Measurements from ENCODE around the gene DNASE1L2.

Gene DNASE1L2

GRCh38 chr16:2236337-2237101, at the start of gene DNASE1L2:
TSS of gene DNASE1L2 (plus strand) at chr16:2236444. CDS start at chr16:2236817, 373 bp downstream.
- no peak for DNase-seq (ENCODE audit: extremely low read depth in 1 of 2, low read depth in 1 of 2)

GRCh38 chr16:2186505-2186904, 49.7 kb upstream of the DNASE1L2 start:
- no peak for DNase-seq (ENCODE audit: extremely low read depth in 1 of 2, low read depth in 1 of 2)

DNA sequence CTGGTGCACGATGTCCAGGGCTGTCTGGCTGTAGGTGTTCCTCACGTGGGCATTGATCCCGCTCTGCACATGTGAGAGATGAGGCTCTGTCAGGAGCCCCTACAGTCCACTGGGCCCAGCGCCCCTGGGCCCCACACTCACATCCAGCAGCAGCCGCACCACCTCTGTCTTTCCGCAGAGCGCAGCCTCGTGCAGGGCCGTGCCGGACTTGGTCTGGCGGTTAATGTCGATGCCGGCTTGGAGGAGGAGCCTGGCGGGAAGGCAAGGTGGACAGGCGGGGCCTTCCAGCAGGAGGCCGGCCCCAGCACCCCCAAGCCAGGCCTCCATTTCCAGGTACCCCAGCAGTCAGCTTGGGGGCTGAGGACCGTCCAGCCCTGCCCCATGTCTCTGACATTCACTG, 49.0 kb upstream of the DNASE1L2 start:
- no peak for DNase-seq (ENCODE audit: extremely low read depth in 1 of 2, low read depth in 1 of 2)

DNA sequence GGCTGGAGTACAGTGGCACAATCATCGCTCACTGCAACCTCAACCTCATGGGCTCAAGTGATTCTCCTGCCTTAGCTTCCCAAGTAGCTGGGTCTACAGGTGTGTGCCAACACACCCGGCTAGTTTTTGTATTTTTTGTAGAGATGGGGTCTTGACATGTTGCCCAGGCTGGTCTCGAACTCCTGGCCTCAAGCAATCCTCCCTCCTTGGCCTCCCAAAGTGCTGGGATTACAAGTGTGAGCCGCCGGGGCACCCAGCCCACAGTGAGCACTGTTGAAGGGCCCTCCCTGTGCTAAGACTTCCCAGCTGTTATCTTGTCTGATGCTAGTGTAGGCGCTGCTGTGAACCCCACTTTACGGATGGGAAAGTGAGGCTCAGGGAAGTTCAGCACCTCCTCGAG, 47.8 kb upstream of the DNASE1L2 start:
- no peak for DNase-seq (ENCODE audit: extremely low read depth in 1 of 2, low read depth in 1 of 2)

DNA sequence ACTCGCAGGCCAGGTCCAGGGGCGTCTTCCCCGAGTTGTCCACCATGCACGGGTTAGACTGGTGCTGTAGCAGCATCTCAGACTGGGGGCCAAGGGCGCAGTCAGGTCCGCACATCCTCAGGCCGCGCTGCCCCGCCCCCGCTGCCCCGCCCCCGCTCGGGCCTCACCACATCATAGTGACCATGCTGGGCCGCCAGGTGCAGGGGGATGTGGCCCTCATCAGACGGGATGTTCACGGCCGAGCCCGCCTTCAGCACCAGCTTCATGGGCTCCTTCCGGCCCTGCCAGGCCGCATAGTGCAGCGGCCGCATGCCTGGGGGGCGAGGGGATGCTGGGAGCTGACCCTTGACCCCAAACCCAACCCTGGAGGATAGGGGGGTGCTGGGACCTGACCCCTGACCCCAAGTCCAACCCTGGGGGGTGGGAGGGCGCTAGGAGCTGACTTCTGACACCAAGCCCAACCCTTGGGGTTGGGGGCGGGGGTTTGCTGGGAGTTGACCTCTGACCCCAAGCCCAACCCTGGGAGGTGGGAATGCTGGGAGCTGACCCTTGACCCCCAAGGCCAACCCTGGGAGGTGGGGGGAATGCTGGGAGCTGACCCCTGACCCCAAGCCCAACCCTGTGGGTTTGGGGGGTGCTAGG, 46.9 kb upstream of the DNASE1L2 start:
- DNase-seq (ENCODE audit: extremely low read depth in 1 of 2, low read depth in 1 of 2), result no peak

DNA sequence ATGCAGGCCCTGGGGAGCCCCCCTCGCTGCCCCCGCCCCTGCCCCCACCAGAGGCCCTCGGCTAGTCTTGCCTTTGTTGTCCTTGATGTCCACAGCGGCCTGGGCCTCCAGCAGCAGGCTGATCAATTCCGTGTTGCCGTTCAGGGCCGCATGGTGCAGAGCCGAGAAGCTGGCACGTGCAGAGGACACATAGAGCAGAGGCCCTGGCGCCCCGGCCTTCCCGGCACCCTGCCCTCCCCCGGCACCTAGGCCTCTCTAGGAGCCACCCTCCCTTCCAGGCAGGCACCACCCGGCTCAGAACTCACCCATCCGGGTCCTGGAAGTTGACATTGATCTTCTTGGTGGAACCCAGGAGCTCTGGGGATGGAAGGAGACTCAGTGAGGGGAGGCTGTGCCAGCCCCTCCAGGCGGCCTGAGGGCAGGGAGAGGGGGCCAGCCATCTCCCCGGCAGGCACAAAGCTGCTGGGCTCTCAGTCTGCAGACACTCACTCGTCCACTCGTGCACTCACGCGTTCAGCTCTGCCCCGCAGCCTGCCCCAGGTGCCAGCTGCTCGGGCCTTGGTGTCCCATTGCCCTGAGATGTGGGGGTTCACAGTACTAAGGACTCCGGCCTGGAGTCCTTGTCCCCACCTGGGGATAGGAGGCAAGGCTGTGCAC, 46.1 kb upstream of the DNASE1L2 start:
- no peak for DNase-seq (ENCODE audit: extremely low read depth in 1 of 2, low read depth in 1 of 2)

DNA sequence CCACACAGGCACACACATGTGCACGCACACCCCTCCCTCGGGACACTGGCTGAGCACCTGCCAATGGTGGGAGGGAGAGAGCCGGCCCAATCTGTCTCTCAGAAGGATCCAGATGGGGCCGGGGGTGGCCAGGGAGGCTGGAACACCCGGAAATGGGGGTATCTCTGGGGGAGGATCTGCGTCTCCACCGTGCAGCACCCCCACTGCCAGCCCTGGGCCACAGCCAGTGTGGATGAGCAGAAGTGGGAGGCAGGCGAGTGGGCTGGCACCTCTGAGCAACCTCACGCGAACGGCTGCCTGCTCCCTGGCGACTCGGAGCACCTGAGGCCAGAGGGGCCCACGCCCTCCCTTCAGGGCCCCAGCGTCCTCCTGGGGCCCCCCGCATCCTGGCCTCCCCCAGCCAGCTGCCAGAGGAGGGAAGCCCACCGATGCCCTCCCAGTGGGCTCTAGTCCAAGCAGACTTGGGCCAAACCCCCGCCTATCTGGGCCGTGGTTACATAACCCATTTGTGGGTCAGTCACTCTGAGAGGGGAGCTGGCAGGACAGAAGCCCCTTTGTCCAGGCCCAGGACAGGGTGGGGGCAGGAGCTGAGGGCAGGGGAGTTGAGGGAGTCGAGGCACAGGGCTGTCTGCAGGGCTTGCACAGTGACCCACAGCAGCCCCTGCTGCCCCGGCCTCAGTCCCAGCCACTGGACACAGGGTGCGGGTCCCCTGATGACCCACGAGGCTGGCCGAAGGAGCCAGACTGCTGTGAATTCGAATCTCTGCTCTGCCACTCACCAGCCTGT, 45.4 kb upstream of the DNASE1L2 start:
- no peak for DNase-seq (ENCODE audit: extremely low read depth in 1 of 2, low read depth in 1 of 2)

- no peak for DNase-seq (ENCODE audit: extremely low read depth in 1 of 2, low read depth in 1 of 2)
Measured at GRCh38 chr16:2191446-2191706, 44.9 kb upstream of the DNASE1L2 start.

- DNase-seq (ENCODE audit: extremely low read depth in 1 of 2, low read depth in 1 of 2), result no peak
Measured at GRCh38 chr16:2194166-2194834, 41.9 kb upstream of the DNASE1L2 start.

DNA sequence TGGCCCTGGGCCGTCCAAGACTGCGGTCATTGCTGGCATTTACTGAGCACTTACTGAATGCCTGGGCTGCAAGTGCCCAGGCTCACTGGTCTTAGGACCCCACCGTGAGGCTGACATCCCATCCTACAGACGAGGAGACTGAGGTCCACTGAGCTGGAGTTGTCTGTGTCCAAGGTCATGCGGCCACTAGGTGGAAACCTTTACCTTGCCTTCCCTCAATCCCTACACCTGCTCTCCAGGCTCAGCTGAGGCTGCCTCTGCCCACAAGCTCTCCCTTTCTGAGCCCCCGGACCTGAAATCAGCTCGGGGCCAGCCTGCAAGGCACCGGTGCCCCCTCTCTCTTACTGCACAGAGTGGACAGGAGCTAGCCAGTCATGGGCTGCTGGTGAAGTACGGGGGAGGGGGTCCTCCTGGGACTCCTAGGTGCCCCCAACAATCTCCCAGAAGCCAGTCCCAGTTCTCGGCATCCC, 41.4 kb upstream of the DNASE1L2 start:
- no peak for DNase-seq (ENCODE audit: extremely low read depth in 1 of 2, low read depth in 1 of 2)

DNA sequence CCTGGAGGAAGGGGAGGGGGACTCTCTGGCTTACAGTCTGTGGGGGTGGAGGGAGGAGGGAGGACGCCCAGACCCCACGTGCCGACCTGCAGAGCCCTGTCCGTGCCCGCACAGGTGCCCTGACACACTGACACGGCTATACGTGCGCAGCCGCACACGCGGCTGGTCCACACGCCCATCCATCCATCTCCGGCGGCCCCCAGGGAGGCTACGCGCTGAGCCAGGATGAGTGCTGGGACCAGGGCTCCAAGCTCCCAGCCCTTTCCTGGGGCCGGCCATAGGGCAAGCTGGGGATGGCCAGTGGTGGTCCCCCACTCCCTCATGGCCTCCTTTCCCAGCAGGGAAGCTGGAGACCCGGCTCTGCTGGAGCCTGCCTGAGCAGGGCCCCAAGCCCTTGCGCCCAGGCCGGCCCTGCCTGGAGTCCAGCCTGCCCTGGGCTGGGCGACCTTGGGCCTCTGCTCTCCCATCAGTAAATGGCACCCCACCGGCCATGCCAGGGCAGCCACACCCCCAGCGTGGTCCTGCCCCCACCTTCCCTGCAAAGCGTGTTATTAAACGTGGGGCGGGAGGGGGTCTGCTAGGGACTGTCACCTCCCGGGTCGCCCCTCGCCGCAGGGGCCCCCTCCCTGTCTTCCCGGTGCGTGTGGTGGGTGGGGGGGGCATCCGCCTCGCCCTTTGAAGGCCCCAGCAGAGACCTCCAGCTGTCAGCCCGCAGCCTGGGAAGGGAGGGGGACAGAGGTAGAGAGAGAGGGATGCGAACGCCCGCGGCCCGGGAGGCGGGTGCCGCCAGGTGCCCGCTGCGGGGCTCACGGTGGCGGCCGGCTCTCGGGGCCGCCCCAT, 40.7 kb upstream of the DNASE1L2 start:
- DNase-seq (ENCODE audit: extremely low read depth in 1 of 2, low read depth in 1 of 2), result no peak

GRCh38 chr16:2196162-2196980, 39.9 kb upstream of the DNASE1L2 start, which contains the start of gene CASKIN1:
TSS of gene CASKIN1 (minus strand) at chr16:2196605. CDS start at chr16:2196432, 173 bp downstream.
- no peak for DNase-seq (ENCODE audit: extremely low read depth in 1 of 2, low read depth in 1 of 2)

DNA sequence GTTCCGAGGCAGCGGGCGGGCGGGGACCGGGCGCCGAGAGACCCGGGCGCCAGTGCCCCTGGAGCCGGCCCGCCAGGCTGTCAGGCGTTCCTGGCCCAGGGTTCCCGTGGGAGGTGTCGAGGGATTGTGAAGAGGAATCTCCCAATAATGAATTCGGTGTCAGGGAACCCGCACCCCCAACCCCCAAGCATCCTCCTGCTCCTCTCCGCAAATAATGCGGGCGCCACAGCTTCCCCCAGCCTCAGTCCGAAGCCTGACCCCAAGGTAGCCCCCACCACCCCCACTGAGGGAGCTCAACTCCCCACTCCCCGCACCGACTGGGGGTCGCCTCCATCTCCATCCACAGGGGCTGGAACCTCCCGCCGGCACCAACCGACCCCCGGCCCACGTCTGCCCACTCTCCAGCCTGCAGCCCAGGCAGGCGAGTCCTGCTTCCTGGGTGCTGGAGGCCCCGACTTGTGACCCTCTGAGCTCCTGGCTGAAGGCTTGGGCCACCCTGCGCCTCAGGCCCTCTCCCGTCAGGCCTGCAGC, 39.2 kb upstream of the DNASE1L2 start:
- no peak for DNase-seq (ENCODE audit: extremely low read depth in 1 of 2, low read depth in 1 of 2)

DNA sequence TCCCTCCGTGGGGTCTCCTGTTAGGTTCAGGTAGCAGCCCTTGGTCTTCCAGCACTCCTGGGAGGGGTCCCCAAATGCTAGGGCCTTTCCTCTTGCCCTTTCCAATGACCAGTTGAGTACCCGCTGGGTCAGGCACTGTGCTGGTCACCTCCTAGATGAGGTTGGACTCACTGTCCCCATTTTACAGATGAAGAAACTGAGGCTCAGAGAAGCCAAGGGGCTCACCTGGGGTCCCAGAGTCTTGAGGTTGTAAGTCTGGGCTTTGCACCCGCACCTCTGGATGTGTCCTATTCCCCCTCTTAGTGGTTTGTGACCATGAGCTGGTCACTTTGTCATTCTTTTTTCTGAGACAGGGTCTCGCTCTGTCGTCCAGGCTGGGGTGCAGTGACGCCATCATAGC, 38.5 kb upstream of the DNASE1L2 start:
- DNase-seq (ENCODE audit: extremely low read depth in 1 of 2, low read depth in 1 of 2), result no peak

DNA sequence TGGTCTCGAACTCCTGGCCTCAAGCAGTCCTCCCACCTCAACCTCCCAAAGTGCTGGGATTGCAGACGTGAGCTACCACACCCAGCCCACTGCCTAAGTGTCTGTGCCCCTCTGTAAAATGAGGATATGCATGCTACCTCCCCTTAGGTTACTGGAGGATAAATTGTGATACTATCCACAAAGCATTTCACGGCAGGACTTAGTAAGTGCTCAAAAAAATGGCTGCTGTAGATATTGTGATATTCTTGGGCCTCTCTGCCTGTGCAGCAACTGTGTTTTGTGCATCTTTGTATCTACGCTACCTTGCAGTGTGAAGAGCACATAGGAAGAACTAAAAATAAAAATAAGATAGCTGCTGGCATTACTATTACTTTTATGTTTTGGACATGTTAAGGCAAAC, 38.0 kb upstream of the DNASE1L2 start:
- DNase-seq (ENCODE audit: extremely low read depth in 1 of 2, low read depth in 1 of 2), result no peak

GRCh38 chr16:2199095-2199494, 37.1 kb upstream of the DNASE1L2 start:
- no peak for DNase-seq (ENCODE audit: extremely low read depth in 1 of 2, low read depth in 1 of 2)

DNA sequence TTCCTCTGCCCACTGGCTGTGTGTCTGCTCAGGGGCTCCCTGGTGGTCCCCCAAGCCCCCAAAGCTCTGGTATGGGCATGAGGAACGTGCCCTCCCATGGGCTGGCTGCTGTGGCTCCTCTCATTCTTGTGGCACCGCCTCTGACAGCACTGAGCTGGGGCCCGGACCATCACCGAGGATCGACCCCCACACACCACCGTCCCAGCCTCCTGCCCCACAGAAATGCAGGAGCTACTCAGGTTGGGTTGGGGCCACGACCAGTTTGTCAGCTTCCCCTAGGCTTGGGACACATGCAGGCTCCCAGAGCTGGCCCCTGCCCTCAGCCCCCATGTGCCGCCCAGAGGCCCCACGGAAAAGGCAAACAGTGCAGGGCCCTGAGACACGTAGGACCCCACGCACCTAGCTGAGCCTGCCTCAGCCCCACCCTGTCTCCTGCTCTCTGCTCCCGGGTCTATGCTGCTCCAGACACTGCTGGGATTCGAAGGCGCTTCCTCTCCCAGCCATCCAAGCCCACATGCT, 36.6 kb upstream of the DNASE1L2 start:
- no peak for DNase-seq (ENCODE audit: extremely low read depth in 1 of 2, low read depth in 1 of 2)

GRCh38 chr16:2200313-2200712, 35.9 kb upstream of the DNASE1L2 start:
- no peak for DNase-seq (ENCODE audit: extremely low read depth in 1 of 2, low read depth in 1 of 2)

All from activated CD8-positive, alpha-beta memory T cell treated with anti-CD3 and anti-CD28 coated beads for 1 hour (primary cell).